MM.1S (cell line): ENCODE results near the gene TSPAN10.

Experiments
- DNase-seq: peaks from one replicate; pipeline ENCODE4 v3.0.0-alpha.2; 2015
- H2AFZ ChIP-seq: fragments of 300-600 bp; sonication (generic); 2 replicates; pipeline ENCODE4 v1.6.0; 2016; ENCODE audit warnings: antibody characterized with exemption, low read length
- H3F3A ChIP-seq: fragments of 300-600 bp; sonication (generic); 2 replicates; pipeline ENCODE4 v1.6.1; 2016; ENCODE audit warnings: mild to moderate bottlenecking, antibody characterized with exemption, low read length, moderate library complexity, mixed read lengths; ENCODE audit not compliant: insufficient read depth
- H3K27ac ChIP-seq: fragments of 300-600 bp; sonication (generic); 2 replicates; pipeline ENCODE4 v1.5.1; 2016; ENCODE audit warnings: mild to moderate bottlenecking, low read length
- H3K27me3 ChIP-seq: fragments of 300-600 bp; sonication (generic); replicated peaks from 2 replicates; pipeline ENCODE4 v1.6.0; 2016; ENCODE audit warnings: low read length; ENCODE audit not compliant: insufficient read depth
- H3K36me3 ChIP-seq: fragments of 300-600 bp; sonication (generic); replicated peaks from 2 replicates; pipeline ENCODE4 v1.6.1; 2016; ENCODE audit warnings: mild to moderate bottlenecking, low read length, mixed read lengths; ENCODE audit not compliant: insufficient read depth
- H3K4me1 ChIP-seq: fragments of 300-600 bp; sonication (generic); 2 replicates; pipeline ENCODE4 v1.6.1; 2016; ENCODE audit warnings: low read length, mixed read lengths
- H3K4me2 ChIP-seq: fragments of 300-600 bp; sonication (generic); 2 replicates; pipeline ENCODE4 v1.6.0; 2016; ENCODE audit warnings: low read depth, low read length
- H3K4me3 ChIP-seq: fragments of 300-600 bp; sonication (generic); 2 replicates; pipeline ENCODE4 v1.5.1; 2016; ENCODE audit warnings: low read length, mixed read lengths
- H3K79me2 ChIP-seq: fragments of 300-600 bp; sonication (generic); 2 replicates; pipeline ENCODE4 v1.6.1; 2016; ENCODE audit warnings: mixed run types, low read length, mixed read lengths
- H3K9ac ChIP-seq: fragments of 300-600 bp; sonication (generic); 2 replicates; pipeline ENCODE4 v1.6.1; 2016; ENCODE audit warnings: low read length, mixed read lengths
- H3K9me2 ChIP-seq: fragments of 300-600 bp; sonication (generic); replicated peaks from 2 replicates; pipeline ENCODE4 v1.6.1; 2016; ENCODE audit warnings: mild to moderate bottlenecking, low read length, mixed read lengths; ENCODE audit not compliant: insufficient read depth
- H3K9me3 ChIP-seq: fragments of 300-600 bp; sonication (generic); replicated peaks from 2 replicates; pipeline ENCODE4 v1.6.1; 2016; ENCODE audit warnings: mild to moderate bottlenecking, low read length, mixed read lengths; ENCODE audit not compliant: insufficient read depth
- H4K20me1 ChIP-seq: fragments of 300-600 bp; sonication (generic); 2 replicates; pipeline ENCODE4 v1.6.1; 2016; ENCODE audit warnings: mild to moderate bottlenecking, low read length, moderate library complexity, mixed read lengths; ENCODE audit not compliant: insufficient read depth
- EZH2 ChIP-seq: fragments of 300-600 bp; sonication (generic); optimal IDR thresholded peaks from 2 replicates; pipeline ENCODE3; 2017; ENCODE audit warnings: low read depth, mild to moderate bottlenecking, antibody characterized with exemption, low read length, mixed read lengths
- EZH2phosphoT487 ChIP-seq: fragments of 300-600 bp; sonication (generic); IDR thresholded peaks from 2 replicates; pipeline ENCODE4 v1.6.1; 2018; ENCODE audit warnings: antibody characterized with exemption, low read length
- TF ChIP-seq, protein P1 (sequence below): fragments of 300-600 bp; sonication (generic); IDR thresholded peaks from 2 replicates; pipeline ENCODE4 v1.5.1; 2016; ENCODE audit warnings: antibody characterized with exemption, low read length, mixed read lengths

The TSPAN10 gene

DNA sequence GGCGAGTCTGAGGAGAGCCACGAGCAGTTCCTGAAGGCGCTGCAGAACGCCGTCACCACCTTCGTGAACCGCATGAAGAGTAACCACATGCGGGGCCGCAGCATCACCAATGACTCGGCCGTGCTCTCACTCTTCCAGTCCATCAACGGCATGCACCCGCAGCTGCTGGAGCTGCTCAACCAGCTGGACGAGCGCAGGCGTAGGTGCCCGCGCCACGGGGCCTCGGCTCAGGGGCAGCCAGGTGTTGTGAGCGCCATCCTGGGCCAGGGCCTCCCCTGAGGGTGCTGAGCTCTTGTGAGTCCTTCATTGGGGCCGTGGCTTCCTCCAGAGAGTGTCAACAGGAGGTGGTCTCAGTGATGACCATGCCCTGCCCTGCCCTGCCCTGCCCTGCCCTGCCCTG lies 58.8 kb downstream of the TSPAN10 start:
- Histone ChIP-seq H4K20me1 (no peaks in the 10 kb centered on the region), H3K4me3 (no peak overlapping the region), H2AFZ (no peak overlapping the region), H3K27ac (no peak overlapping the region), H3K27me3 (no peaks in the 10 kb centered on the region), H3K36me3 (peaks cover 4% of the 10 kb centered on the region; the same call in 1 of the 2 replicates), H3K79me2 (peaks cover 36% of the 10 kb centered on the region), H3K9ac (no peak overlapping the region), H3K4me1 (no peaks in the 10 kb centered on the region), H3K9me3 (no peaks in the 10 kb centered on the region), H3K4me2 (no peak overlapping the region), H3F3A (no peaks in the 10 kb centered on the region), H3K9me2 (no peaks in the 10 kb centered on the region)
- TF ChIP-seq EZH2: no peak
- TF ChIP-seq EZH2phosphoT487: no peak
- TF ChIP-seq, protein P1, sequence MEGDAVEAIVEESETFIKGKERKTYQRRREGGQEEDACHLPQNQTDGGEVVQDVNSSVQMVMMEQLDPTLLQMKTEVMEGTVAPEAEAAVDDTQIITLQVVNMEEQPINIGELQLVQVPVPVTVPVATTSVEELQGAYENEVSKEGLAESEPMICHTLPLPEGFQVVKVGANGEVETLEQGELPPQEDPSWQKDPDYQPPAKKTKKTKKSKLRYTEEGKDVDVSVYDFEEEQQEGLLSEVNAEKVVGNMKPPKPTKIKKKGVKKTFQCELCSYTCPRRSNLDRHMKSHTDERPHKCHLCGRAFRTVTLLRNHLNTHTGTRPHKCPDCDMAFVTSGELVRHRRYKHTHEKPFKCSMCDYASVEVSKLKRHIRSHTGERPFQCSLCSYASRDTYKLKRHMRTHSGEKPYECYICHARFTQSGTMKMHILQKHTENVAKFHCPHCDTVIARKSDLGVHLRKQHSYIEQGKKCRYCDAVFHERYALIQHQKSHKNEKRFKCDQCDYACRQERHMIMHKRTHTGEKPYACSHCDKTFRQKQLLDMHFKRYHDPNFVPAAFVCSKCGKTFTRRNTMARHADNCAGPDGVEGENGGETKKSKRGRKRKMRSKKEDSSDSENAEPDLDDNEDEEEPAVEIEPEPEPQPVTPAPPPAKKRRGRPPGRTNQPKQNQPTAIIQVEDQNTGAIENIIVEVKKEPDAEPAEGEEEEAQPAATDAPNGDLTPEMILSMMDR: no peak
- DNase-seq: no peak

DNA sequence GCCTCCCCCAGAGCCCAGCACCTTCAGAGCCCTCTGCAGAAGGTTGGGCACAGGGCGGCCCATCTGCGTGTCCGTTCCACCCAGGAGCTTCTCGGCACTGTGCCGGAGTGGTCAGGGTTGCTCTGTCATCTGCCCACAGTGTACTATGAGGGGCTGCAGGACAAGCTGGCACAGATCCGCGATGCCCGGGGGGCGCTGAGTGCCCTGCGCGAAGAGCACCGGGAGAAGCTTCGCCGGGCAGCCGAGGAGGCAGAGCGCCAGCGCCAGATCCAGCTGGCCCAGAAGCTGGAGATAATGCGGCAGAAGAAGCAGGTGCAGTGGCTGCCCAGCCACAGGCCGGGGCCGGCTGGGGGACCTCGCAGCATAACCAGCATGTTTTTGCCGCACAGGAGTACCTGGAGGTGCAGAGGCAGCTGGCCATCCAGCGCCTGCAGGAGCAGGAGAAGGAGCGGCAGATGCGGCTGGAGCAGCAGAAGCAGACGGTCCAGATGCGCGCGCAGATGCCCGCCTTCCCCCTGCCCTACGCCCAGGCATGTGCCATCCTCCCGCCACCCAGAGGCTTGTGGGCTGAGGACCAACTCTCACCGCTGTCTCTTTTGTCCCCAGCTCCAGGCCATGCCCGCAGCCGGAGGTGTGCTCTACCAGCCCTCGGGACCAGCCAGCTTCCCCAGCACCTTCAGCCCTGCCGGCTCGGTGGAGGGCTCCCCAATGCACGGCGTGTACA lies 59.4 kb downstream of the TSPAN10 start:
- Histone ChIP-seq H3K9me3 (no peaks in the 10 kb centered on the region), H3K27ac (no peak overlapping the region), H3F3A (peaks cover under 1% of the 10 kb centered on the region; the same call in 1 of the 2 replicates), H3K9ac (no peak overlapping the region), H3K36me3 (peaks cover 4% of the 10 kb centered on the region), H3K4me1 (peaks cover 6% of the 10 kb centered on the region), H2AFZ (no peak overlapping the region), H3K79me2 (peaks cover 39% of the 10 kb centered on the region), H3K4me2 (no peak overlapping the region), H3K27me3 (no peaks in the 10 kb centered on the region), H4K20me1 (no peaks in the 10 kb centered on the region; the same call in 1 of the 2 replicates), H3K9me2 (no peaks in the 10 kb centered on the region), H3K4me3 (no peak overlapping the region)
- no peak for DNase-seq
- TF ChIP-seq EZH2: no peak
- TF ChIP-seq, protein P1: no peak
- no peak for TF ChIP-seq EZH2phosphoT487

DNA sequence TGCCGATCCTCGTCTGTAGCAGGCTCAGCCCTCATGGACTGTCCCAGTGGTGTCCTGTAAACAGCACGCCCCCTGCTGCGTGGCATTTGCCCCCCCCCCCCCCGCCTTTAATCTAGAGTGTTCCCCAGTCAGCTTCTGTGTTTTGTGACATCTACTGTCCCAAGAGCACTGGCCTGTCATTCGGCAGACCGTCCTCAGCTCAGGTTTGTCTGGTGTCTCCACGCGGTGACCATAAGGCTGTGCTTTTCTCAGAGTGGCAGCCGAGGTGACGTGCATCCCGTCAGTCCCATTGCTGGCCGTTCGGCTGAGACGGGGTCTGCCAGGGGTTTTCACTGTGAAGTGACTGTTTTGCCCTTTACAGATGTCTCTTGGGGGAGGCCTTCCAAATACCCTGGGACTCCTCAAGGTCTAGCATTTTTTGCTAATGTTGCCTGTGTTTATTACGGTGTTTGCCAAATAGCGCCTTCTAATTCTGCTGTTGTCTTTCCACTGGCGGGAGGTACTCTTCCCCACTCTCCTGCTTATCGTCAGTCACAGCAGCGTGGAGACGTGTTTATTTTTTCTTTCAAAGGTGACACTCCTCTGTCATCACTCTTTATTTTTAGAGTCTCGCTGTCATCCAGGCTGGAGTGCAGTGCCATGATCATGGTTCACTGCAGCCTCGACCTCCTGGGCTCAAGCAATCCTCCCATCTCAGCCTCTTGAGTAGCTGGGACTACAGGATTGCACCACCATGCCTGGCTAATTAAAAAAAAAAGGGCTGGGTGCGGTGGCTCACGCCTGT lies 60.5 kb downstream of the TSPAN10 start:
- Histone ChIP-seq H3K4me1 (peaks cover 10% of the 10 kb centered on the region), H3F3A (peaks cover 12% of the 10 kb centered on the region), H4K20me1 (no peaks in the 10 kb centered on the region; the same call in 1 of the 2 replicates), H3K4me3 (no peak overlapping the region), H3K4me2 (no peak overlapping the region), H3K27me3 (no peaks in the 10 kb centered on the region), H3K9me2 (no peaks in the 10 kb centered on the region), H3K9ac (no peak overlapping the region), H3K9me3 (no peaks in the 10 kb centered on the region), H3K27ac (no peak overlapping the region), H2AFZ (no peak overlapping the region), H3K79me2 (peaks cover 45% of the 10 kb centered on the region), H3K36me3 (no peaks in the 10 kb centered on the region; the same call in 1 of the 2 replicates)
- no peak for TF ChIP-seq EZH2
- TF ChIP-seq, protein P1: no peak
- no peak for TF ChIP-seq EZH2phosphoT487
- no peak for DNase-seq
